Thoracic aorta (tissue), 2 donors: ENCODE measurements around the gene SIK2. TPM values are rescaled to one million over a fixed set of nuclear protein-coding genes. Genes with fewer than 3 reads are reported as not detected.

Experiments used
- ATAC-seq: fragments of 150-250 bp; one replicate; pipeline ENCODE4 v1.8.0; 2017; ENCODE audit warnings: low read depth; ENCODE audit not compliant: insufficient number of reproducible peaks, low FRiP score
- DNase-seq: peaks from one replicate; pipeline ENCODE4 v3.0.0-alpha.2; 2020; ENCODE audit warnings: low spot score
- H3K27ac ChIP-seq, 2 donors: fragments of 200-600 bp; sonication (generic); 1 replicate in 1 of 2; 2 replicates in 1 of 2; pipeline ENCODE4 v1.5.1; 2016; ENCODE audit warnings: mild to moderate bottlenecking in 2 of 2, moderate library complexity in 2 of 2
- H3K27me3 ChIP-seq: fragments of 200-600 bp; sonication (generic); replicated peaks from 2 replicates; pipeline ENCODE4 v1.6.0; 2016; ENCODE audit warnings: mild to moderate bottlenecking; ENCODE audit not compliant: insufficient read depth
- H3K36me3 ChIP-seq: fragments of 200-600 bp; sonication (generic); one replicate; pipeline ENCODE4 v1.5.1; 2016
- H3K4me1 ChIP-seq, 2 donors: fragments of 200-600 bp; sonication (generic); 1 replicate in 1 of 2; 2 replicates in 1 of 2; pipeline versions ENCODE4 v1.5.1 to v1.6.0; 2016; ENCODE audit warnings: low read depth in 2 of 2, mild to moderate bottlenecking in 1 of 2; ENCODE audit not compliant: control insufficient read depth in 1 of 2
- H3K4me3 ChIP-seq: fragments of 200-600 bp; sonication (generic); 2 replicates; pipeline ENCODE4 v1.5.1; 2016; ENCODE audit warnings: mild to moderate bottlenecking
- H3K9me3 ChIP-seq: fragments of 200-600 bp; sonication (generic); 2 replicates; pipeline ENCODE4 v1.5.1; 2016
- CTCF ChIP-seq: fragments of 200-600 bp; sonication (generic); IDR thresholded peaks from one replicate; pipeline ENCODE4 v1.5.1; 2019; ENCODE audit warnings: antibody characterized with exemption
- total RNA-seq, 2 donors: library from RNA; depleted of rRNA; stranded (reverse); fragments of >200 nt; gene quantifications; one replicate each; pipeline versions ENCODE4 v1.1.0 to v1.2.3, GENCODE V29; 2016

The SIK2 gene
- total RNA-seq, 2 donors from 2014 or later, result 9.9 to 15.0 TPM

- Histone ChIP-seq H3K27ac (no peak overlapping the region), H3K27me3 (no peaks in the 10 kb centered on the region), H3K4me3 (no peak overlapping the region), H3K4me1 (no peaks in the 10 kb centered on the region), H3K36me3 (no peaks in the 10 kb centered on the region), H3K9me3 (no peaks in the 10 kb centered on the region)
- DNase-seq (no peak), ATAC-seq (no peak)
- TF ChIP-seq CTCF, result no peak
These were observed 18.3 kb downstream of the SIK2 start for GRCh38 chr11:111620518-111620917.

GRCh38 chr11:111623527-111624030 is 21.3 kb downstream of the SIK2 start:
- no peak for DNase-seq
- TF ChIP-seq CTCF, result no peak

GRCh38 chr11:111624608-111625007 is 22.4 kb downstream of the SIK2 start:
- TF ChIP-seq CTCF, result no peak
- no peaks in the 10 kb centered on the region for H3K36me3 ChIP-seq
- H3K27me3 ChIP-seq, result no peaks in the 10 kb centered on the region
- H3K27ac ChIP-seq, result no peak overlapping the region
- H3K4me3 ChIP-seq, result no peak overlapping the region
- ATAC-seq (no peak), DNase-seq (no peak)
- no peaks in the 10 kb centered on the region for H3K9me3 ChIP-seq
- no peaks in the 10 kb centered on the region for H3K4me1 ChIP-seq

More at GRCh38 chr11:111623527-111624030, 21.3 kb downstream of the SIK2 start:
- Histone ChIP-seq H3K36me3 (no peaks in the 10 kb centered on the region), H3K9me3 (no peaks in the 10 kb centered on the region), H3K4me1 (no peaks in the 10 kb centered on the region), H3K4me3 (no peak overlapping the region), H3K27ac (no peak overlapping the region), H3K27me3 (no peaks in the 10 kb centered on the region)
- ATAC-seq, result no peak

GRCh38 chr11:111627591-111627990 is 25.3 kb downstream of the SIK2 start:
- Histone ChIP-seq H3K36me3 (no peaks in the 10 kb centered on the region), H3K9me3 (no peaks in the 10 kb centered on the region), H3K4me3 (no peak overlapping the region), H3K27me3 (no peaks in the 10 kb centered on the region), H3K27ac (no peak overlapping the region), H3K4me1 (no peaks in the 10 kb centered on the region)
- DNase-seq, result no peak
- TF ChIP-seq CTCF, result no peak
- ATAC-seq, result no peak

GRCh38 chr11:111629499-111629898 is 27.2 kb downstream of the SIK2 start:
- Histone ChIP-seq H3K36me3 (no peaks in the 10 kb centered on the region), H3K4me3 (no peak overlapping the region), H3K27ac (no peak overlapping the region), H3K9me3 (no peaks in the 10 kb centered on the region), H3K4me1 (no peaks in the 10 kb centered on the region), H3K27me3 (no peaks in the 10 kb centered on the region)
- no peak for TF ChIP-seq CTCF
- ATAC-seq (no peak), DNase-seq (no peak)
